ENCODE measurements around the gene SAMD11.

SAMD11 gene

DNA sequence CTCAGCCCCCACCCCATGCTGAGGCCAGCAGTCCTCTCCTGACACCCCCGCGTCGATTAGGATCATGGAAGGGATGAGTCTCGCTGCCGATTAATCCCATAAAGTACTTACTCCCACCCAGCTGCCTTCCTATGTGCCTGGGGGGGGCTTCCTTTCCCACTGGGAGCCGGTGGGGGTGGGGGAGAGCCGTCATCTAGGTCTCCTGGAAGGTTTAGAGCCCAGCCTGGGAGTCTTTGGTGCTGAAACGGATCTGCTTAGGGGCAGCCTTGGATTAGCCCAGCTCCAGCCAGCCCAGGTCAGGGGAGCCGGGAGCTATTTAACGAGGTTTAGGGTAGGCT lies 9.8 kb downstream of the SAMD11 start:
- DNase-seq: no peak

DNA sequence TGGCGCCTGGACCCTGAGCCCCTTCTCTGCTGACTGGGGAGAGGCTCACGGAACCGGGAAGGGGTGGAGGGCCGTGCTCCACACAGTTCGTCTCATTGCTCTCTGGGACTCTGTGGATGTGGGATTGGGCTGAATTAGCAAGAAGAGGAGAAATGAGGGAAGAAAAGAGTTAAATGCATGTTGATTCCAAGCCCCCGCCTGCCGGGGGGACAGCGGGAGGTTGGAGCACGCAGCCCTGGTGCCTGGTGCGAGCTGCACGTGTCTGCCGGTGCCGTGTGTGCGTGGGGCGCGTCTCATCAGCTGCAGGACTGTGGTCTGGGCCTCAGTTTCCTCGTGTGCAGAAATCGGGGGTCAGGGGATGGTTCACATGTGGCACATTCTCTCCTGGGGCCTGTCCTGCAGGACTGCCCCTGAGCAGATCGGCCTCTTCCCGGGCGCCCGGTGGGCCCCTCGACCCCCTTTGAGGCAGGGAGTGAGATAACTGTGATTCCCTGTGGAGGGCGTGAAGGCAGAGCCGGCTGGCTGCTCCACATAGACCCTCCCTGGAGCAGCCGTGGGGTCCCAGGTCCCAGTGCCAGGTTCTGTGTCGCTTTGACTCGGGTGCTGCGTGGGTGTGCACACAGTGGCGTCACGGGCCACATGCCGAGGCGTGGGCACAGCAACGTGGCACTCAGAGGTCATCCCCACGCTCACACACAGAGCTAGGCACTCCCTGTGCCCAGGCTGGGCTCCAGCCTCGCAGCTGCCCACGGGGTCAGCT lies 11.4 kb downstream of the SAMD11 start:
- DNase-seq: peak in 1 of 2 experiments; percentile 21

DNA sequence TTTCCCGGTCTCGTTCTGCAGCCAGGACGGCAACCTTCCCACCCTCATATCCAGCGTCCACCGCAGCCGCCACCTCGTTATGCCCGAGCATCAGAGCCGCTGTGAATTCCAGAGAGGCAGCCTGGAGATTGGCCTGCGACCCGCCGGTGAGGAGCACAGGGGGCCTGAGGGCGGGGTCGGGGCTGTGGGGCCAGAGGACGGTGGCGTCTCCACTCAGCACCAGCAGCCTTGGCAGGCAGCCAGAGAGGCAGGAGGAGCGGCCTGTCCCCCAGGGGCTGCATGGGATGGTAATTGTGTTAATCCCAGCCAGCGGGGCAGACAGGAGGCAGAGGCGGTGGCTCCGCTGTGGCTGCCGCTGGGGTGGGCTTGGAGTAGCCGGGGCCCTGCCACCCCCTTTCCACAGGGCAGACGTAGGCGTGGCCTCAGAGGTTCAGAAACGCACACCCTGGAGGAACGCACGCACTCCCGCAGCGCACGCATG lies 12.1 kb downstream of the SAMD11 start:
- no peak for DNase-seq

DNA sequence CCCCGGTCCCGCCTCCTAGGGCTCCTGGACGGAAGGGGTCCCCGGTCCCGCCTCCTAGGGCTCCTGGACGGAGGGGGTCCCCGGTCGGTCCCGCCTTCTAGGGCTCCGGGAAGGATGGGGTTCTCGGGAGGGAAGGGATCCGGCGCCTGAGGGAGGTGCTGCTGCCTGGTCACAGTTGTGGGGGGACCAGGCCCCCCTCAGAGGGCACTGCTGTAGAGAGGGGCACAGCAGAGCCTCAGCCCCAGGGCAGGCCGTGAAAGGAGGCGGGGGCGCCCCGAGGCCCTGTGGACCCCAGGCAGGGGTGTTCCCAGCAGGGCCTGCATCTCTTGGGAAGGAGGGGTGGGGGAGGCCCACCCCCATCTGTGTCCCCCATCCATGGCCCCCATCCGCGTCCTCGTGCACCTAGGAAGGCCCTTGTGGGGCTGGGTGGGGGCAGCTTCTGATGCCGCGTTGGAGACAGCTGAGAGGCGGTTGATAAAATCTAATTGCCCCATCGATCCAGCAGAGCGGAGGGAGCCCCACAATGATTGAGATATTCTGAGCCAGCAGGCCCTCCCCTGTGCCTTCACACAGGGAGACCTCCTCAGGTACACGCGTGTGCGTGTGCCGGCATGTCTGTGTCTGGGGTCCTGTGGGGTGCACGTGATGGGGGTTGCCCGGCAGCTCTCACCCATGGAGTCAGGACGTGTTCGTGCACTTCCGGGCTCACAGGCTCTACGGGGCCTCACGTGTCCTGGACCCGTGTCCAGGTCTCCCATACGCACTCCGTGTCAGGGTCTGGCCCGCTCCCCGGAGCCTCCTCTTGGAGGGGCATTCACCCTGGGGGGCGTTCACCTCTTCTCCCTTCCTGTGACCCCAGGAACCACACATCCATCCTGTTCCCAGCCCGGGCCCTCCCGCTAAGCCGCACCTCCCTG lies 12.9 kb downstream of the SAMD11 start:
- no peak for DNase-seq

DNA sequence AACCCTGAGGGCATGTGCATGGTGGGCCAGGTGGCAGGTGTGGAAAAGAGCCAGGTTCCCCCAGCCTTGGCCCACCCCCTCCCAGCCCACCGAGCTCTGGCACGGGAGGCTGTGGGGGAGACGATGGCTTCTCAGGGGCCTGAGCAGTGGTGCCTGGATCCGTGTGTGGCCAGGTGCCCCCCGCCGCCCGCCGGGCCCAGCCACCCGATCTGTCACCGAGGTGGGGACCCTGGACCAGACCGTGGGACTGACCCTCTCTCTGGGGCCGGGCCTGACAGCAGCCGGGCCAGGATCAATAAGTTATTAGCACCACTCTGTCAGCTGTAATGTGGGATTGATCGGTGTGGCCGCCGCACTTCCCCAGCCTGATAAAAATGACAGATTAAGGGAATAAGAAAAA lies 13.8 kb downstream of the SAMD11 start:
- DNase-seq: no peak

DNA sequence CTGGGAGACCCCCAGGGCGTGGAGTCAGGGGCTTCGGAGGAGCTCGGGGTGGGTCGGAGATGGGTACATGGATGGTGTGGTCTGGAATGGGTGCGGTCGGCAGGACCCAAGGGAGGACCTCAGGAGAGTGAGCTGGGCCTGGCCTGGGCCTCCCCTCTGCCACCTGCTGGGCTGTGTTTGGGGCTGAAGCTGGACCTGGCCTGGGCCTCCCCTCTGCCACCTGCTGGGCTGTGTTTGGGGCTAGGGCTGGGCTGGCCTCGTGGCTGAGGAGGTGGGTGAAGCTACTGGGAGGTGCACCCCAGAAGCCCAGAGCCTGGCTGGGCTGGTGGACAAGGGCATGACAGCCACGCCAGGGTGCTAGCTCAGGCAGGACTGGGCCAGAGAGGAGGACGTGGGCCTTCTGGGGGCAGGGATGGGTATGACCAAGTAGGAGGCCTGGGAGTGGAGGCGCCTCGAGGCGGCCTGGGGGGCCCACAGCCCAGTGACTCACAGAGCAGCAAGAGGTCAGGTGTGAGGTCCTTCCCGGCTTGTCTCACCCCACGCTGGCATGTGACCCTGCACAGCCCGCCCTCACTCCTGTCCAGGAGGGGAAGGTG lies 14.5 kb downstream of the SAMD11 start:
- DNase-seq: no peak

DNA sequence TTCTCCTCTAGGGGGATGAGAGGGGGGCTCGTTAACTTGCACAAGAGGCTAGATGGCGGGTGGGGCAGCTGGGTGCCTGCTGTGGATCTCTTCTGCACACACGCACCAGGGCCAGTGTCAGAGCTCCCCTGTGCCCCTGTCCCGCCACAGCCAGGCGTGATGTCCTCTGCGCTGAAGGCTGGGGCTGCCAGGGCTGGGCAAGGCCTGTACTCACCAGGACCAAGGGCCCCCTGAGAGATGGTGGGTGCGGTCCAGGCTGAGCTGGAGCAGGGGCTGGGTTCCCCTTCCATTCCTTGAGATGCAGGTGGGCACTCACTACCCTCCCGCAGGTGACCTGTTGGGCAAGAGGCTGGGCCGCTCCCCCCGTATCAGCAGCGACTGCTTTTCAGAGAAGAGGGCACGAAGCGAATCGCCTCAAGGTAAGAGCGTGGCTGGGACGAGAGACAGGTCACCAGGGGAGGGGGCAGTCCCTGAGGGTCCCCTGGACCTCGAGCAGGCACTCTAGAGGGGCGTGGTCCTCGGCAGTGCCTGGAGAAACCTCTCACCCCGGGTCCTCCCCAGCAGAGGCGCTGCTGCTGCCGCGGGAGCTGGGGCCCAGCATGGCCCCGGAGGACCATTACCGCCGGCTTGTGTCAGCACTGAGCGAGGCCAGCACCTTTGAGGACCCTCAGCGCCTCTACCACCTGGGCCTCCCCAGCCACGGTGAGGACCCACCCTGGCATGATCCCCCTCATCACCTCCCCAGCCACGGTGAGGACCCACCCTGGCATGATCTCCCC lies 15.2 kb downstream of the SAMD11 start:
- DNase-seq: no peak

DNA sequence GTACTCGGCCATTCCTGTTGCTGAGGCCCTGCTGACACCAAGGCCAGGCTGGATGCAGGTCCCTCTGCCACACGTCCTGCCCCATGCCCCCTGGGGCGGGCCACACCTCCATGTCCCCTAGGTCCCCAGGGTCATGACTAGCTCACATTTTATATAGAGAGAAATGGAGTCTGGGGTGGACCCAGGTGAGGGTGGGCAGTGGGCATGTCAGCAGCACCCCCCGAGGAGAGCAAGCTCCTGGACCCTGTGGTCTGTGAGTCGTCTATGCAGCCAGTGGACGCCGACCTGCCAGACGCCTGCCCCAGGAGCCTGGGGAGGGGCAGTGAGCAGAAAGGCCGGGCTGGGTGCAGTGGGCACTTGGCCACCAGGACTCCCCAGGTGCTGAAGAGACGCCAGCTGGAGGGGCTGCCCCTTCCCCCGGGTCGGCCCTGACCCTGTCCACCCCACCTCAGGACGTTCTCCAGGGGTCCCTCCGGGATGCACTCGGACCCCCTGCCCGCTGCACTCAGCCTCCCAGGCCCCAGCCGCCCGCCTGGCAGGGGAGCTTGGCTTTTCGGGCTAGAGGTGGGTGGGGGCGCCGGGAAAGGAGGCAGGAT lies 15.9 kb downstream of the SAMD11 start:
- DNase-seq: no peak

DNA sequence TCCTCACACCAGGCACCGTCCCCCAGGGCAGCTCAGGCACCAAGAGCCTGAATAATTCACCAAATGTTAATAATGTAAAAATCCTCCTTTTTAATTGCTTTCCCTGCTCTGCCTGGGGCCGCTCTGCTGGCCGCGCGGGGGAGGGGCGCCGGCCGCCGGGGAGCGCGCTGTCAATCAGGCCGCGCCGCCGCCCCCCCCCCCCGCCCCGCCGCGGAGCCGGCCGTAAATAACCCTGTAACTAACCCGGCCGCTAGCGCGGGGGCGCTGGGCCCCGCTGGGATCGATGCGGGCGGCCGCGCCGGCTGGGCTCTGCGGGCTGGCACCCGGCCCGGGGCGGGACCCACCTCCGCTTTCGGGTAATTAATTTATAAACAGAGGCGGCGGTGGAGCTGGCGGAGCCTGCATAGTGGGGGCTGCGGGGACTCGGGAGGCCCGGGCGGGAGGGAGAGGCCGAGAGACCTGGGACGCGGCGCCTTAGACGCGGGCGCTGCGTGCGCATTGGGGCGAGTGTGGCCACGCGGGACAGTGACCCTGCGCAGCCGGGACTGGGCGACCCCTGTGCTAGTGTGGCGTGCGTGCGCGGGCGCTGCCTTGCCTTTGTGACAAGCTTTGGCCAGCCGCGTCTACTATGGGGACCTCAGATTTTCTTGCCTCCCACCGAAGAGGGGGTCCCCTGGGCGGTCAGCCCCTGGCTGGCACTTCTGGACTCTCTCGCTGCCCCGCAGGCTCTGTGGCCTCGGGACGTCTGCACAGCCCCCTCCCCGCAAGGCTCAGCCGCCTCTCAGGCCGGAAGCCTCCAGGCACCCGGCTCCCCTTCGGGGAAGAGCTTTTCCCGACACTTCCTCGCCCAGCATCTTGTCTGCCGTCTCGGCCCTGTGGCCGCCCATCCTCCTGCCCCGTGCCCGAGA lies 16.6 kb downstream of the SAMD11 start:
- no peak for DNase-seq

DNA sequence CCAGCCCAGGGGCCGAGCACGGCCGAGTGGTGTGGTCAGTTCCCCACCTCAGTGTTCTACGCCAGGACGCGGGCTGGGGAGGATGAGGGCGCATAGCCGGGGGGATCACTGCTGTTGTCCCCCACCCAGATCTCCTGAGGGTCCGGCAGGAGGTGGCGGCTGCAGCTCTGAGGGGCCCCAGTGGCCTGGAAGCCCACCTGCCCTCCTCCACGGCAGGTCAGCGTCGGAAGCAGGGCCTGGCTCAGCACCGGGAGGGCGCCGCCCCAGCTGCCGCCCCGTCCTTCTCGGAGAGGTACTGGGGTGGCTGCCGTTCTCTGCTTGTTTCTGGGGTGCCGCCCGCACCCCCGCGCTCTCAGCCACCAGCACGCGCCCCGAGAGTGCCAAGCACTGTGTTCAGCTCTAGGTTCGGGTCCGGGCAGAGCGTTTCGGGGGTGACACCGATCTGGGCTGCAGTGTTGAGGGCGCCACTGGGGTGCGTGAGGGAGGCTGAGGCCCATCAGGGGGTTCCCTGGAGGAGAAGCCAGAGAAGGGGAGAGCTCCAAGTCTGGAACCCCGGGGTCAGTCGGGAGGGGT lies 17.4 kb downstream of the SAMD11 start:
- DNase-seq: no peak

DNA sequence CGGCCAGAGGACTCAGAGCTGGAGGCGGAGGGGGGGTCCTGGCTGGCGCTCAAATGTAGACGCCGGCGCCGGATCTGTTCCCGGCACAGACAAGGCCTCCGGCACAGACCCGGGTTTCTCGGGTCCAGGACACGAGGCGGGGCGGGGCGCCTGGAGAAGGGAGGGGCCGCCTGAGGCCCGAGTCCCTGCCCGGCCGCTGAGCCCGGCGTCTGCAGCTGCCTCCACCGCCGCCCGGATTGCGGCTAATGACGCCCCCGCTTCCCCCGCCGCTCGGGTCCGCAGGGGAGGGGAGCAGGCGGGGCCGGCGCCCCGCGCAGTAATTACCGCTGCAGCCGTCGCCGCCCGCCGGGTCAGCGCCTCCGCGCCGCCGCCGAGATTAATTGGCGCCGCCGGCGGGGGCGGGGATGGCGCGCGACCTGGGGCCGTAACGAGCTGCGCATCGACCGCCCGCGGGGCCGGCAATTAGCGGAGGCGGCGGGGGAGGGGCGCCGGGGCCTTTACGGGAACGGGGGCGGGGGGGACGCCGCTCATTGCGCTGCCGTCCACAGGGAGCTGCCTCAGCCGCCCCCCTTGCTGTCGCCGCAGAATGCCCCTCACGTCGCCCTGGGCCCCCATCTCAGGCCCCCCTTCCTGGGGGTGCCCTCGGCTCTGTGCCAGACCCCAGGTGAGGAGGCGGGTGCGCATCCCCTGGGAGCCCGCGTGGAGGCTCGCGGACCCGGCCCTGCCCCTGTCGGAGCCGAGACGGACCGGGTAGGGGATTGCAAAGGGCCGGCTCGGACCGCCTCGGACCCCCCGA lies 18.1 kb downstream of the SAMD11 start:
- no peak for DNase-seq

DNA sequence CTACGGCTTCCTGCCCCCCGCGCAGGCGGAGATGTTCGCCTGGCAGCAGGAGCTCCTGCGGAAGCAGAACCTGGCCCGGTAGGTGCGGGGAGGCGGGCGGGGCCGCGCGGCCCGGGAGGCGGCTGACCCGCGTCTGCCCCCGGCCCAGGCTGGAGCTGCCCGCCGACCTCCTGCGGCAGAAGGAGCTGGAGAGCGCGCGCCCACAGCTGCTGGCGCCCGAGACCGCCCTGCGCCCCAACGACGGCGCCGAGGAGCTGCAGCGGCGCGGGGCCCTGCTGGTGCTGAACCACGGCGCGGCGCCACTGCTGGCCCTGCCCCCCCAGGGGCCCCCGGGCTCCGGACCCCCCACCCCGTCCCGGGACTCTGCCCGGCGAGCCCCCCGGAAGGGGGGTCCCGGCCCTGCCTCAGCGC lies 18.7 kb downstream of the SAMD11 start:
- DNase-seq: no peak

DNA sequence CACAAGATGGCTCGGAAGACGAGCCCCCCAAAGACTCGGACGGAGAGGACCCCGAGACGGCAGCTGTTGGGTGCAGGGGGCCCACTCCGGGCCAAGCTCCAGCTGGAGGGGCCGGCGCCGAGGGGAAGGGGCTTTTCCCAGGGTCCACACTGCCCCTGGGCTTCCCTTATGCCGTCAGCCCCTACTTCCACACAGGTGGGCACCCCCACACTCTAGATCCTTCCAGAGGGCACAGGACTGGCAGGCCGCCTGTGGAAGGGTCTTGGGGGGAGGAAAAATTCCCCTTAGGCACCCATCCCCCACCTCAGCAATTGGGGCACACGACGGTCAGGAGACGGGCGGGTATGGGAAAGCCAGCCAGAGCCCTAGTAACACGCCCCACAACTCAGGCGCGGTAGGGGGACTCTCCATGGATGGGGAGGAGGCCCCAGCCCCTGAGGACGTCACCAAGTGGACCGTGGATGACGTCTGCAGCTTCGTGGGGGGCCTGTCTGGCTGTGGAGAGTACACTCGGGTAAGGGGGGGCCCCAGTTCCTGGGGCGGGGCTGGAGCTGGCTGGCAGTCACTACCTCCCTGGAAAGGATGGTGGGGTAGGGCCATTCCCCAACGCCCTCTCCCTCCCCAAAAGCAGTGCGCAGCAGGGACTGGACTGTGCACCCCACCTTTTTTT lies 19.3 kb downstream of the SAMD11 start:
- peak in 1 of 2 experiments; percentile 21 for DNase-seq

DNA sequence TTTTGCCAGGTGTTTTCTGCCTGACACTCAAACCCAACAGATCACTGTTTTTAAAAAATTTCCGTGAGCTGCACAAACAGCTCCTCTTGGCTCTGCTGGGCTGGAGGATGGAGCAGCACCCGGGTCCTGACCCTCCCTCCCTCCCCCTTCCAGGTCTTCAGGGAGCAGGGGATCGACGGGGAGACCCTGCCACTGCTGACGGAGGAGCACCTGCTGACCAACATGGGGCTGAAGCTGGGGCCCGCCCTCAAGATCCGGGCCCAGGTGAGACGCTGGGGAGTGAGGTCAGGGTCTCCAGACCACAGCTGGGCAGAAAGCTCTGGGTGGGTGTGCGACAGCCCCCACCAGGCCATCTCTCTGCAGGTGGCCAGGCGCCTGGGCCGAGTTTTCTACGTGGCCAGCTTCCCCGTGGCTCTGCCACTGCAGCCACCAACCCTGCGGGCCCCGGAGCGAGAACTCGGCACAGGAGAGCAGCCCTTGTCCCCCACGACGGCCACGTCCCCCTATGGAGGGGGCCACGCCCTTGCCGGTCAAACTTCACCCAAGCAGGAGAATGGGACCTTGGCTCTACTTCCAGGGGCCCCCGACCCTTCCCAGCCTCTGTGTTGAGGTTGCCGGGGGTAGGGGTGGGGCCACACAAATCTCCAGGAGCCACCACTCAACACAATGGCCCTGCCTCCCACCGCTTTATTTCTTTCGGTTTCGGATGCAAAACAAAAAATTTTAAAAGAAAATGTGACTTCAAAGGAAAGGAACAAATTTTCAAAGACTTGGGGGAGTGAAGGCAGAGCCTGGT lies 20.0 kb downstream of the SAMD11 start:
- DNase-seq: no peak

DNA sequence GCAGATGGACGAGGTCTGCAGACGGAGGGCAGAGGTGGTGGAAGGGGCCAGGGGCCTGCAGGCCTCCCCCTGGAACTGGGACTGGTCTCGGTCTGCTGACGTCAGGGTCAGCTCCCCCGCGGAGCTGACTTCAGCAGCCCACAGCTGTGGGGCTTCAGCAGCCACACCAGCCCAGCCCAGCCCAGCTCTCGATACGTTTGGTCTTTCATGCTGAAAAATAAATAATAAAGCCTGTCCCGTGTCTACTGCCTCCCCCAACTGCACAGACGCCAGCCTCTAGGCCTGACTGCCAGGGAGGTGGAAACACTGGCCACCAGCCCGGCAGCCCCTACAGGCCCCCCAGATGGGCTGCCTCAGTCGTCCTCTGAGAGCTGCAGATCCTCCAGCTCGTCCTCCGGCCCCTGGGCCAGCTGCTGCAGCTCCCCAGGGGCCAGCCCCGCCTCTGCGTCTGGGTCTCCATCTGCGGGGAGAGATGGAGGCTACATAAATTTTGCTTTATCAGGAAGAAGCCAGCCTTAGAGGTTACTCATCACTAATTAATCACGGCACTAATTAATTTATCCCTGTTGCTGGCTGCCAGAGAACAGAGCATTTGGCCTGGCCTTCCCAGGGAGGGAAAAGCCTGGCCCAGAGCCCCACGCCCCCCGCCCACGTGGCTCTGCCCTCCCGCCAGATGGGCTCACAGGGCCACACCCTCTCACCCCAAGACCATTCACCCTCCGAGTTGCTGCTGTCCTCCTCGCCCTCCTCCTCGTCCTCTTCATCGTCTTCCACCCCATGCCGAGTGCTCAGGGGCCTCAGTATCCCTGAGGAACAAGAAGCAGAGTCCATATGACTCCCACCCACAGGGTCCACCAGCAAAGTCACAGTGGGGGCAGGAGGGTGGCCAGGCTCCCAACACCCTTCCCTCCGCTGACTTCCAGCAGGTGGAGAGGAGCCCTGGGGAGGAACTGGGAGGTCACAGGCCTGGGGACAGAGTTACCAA lies 20.9 kb downstream of the SAMD11 start:
- DNase-seq: no peak

DNA sequence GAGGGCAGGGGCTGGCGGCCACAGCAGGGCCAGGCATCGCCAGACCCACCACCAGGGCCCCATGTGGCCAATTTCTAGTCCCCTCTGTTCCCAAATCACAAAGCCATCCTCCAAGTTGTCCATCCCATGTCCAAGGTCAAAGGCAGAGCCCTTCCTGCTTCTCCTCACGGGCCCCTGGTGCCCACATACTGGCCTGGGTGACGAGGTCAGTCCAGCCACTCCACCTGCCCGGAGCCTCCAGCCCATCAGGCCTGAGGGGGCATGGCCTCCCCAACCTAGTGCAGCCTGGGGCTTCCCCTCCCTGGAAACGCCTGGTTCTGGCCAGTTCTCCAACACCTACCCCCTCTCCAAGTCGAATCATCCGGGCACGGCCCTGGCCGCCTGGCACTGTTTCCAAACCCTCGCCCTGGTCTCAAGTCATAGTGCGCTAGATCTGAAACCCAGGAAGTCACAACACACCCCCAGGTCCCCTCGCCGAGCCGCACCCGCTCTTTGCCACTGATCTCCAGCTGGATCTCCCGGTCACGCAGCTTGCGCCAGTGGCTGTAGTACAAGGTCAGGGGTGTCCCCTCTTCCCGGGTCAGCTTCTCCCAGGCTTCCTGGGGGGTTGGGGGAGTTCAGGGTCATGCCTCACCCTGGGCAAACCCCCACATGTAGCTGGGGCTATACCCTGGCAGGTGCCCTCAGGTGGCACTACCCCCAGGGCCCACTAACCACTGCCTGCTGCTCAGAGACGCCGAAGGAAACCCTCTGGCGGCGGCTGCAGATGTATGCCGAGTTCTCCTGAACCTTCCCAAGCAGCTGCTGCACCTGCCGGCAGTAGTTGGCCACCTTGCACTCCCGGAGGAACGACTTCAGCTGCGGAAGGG lies 22.2 kb downstream of the SAMD11 start:
- DNase-seq: no peak
